B cell (primary cell): ENCODE data around the gene THY1. TPM values are rescaled to one million over a fixed set of nuclear protein-coding genes. Genes with fewer than 3 reads are reported as not detected.

ENCODE experiments used
- ATAC-seq: fragments of 200-7000 bp; cut with Tn5 transposase; one replicate; pipeline ENCODE4 v1.10.0; 2021; ENCODE audit warnings: low read depth, mild to moderate bottlenecking, moderate number of reproducible peaks, moderate library complexity
- CTCF ChIA-PET: fragments of 350-600 bp; sonication (Branson Sonifier 250); formaldehyde crosslinking; loops from one replicate; lab custom pipeline; 2021; ENCODE audit warnings: antibody characterized with exemption, inconsistent platforms; lab: Charles Lee
- POLR2A ChIA-PET: fragments of 350-600 bp; sonication (Branson Sonifier 250); formaldehyde crosslinking; loops from one replicate; lab custom pipeline; 2021; ENCODE audit warnings: antibody characterized with exemption; lab: Charles Lee
- DNase-seq: peaks from one replicate; pipeline ENCODE4 v3.0.0; 2013
- H2AFZ ChIP-seq: 2 replicates; pipeline ENCODE4 v1.6.1; 2012; ENCODE audit warnings: mild to moderate bottlenecking, low read depth, low read length; ENCODE audit not compliant: insufficient read depth, poor library complexity, severe bottlenecking
- H3K27ac ChIP-seq, 2 donors: 1 replicate in 1 of 2; 2 replicates in 1 of 2; pipeline ENCODE4 v1.5.1; 2012 to 2013; ENCODE audit warnings: low read length in 2 of 2, mild to moderate bottlenecking in 2 of 2, moderate library complexity in 1 of 2
- H3K27me3 ChIP-seq, 4 experiments: fragments of 200-600 bp in 1 of 4; sonication (generic) in 1 of 4; replicated peaks in 1 of 4; 1 replicate in 2 of 4; 2 replicates in 2 of 4; pipeline versions ENCODE4 v1.6.1 to v1.7.0; 2013 to 2016; ENCODE audit warnings: low read length in 3 of 4, mild to moderate bottlenecking in 2 of 4, mixed read lengths in 1 of 4, moderate library complexity in 1 of 4; ENCODE audit not compliant: insufficient read depth in 4 of 4, control insufficient read depth in 3 of 4; ENCODE audit errors: control extremely low read depth in 1 of 4
- H3K36me3 ChIP-seq, 2 experiments: replicated peaks in 1 of 2; 1 replicate in 1 of 2; 2 replicates in 1 of 2; pipeline versions ENCODE4 v1.6.1 to v1.7.1; 2013; ENCODE audit warnings: low read length in 1 of 2; ENCODE audit not compliant: insufficient read depth in 2 of 2, control insufficient read depth in 1 of 2; ENCODE audit errors: control extremely low read depth in 1 of 2, extremely low read depth in 1 of 2
- H3K4me1 ChIP-seq, 2 donors: fragments of 200-600 bp in 1 of 2; sonication (generic) in 1 of 2; 1 replicate in 1 of 2; 2 replicates in 1 of 2; pipeline versions ENCODE4 v1.5.1 to v1.6.1; 2013 to 2017; ENCODE audit warnings: low read length in 2 of 2; ENCODE audit not compliant: control insufficient read depth in 2 of 2, insufficient read depth in 2 of 2
- H3K4me2 ChIP-seq: replicated peaks from 2 replicates; pipeline ENCODE3; 2012; ENCODE audit warnings: mild to moderate bottlenecking, low read depth, low read length; ENCODE audit not compliant: poor library complexity, severe bottlenecking
- H3K4me3 ChIP-seq, 5 experiments: fragments of 200-600 bp in 1 of 5; sonication (generic) in 1 of 5; 1 replicate in 3 of 5; 2 replicates in 2 of 5; pipeline versions ENCODE4 v1.5.1 to v1.7.0; 2011 to 2016; ENCODE audit warnings: low read length in 4 of 5, mild to moderate bottlenecking in 4 of 5, low read depth in 2 of 5, control low read depth in 1 of 5, moderate library complexity in 1 of 5; ENCODE audit not compliant: insufficient read depth in 1 of 5; ENCODE audit errors: control extremely low read depth in 1 of 5, extremely low read depth in 1 of 5
- H3K79me2 ChIP-seq: fragments of 200-600 bp; sonication (generic); one replicate; pipeline ENCODE4 v1.6.0; 2016; ENCODE audit warnings: low read length; ENCODE audit not compliant: control insufficient read depth, insufficient read depth
- H3K9ac ChIP-seq: fragments of 200-600 bp; sonication (generic); 2 replicates; pipeline ENCODE4 v1.6.1; 2017; ENCODE audit warnings: mild to moderate bottlenecking, low read length, moderate library complexity
- H3K9me3 ChIP-seq, 3 donors: one replicate each; pipeline versions ENCODE4 v1.6.1 to v1.7.1; 2013; ENCODE audit warnings: low read length in 2 of 3; ENCODE audit not compliant: control insufficient read depth in 2 of 3, insufficient read depth in 1 of 3; ENCODE audit errors: control extremely low read depth in 1 of 3
- H4K20me1 ChIP-seq: 2 replicates; pipeline ENCODE4 v1.6.0; 2012; ENCODE audit warnings: mild to moderate bottlenecking, low read length; ENCODE audit not compliant: insufficient read depth, control insufficient read depth, poor library complexity, severe bottlenecking
- H3K27ac Mint-ChIP-seq: one replicate; pipeline ENCODE4 v1.8.0; 2021; ENCODE audit warnings: mixed read lengths
- H3K27me3 Mint-ChIP-seq: one replicate; pipeline ENCODE4 v1.8.0; 2021; ENCODE audit warnings: mixed read lengths
- H3K4me1 Mint-ChIP-seq: one replicate; pipeline ENCODE4 v1.8.0; 2021; ENCODE audit warnings: mixed read lengths
- H3K4me3 Mint-ChIP-seq: one replicate; pipeline ENCODE4 v1.8.0; 2021; ENCODE audit warnings: mixed read lengths
- H3K9me3 Mint-ChIP-seq: one replicate; pipeline ENCODE4 v1.8.0; 2022; ENCODE audit warnings: mixed read lengths; ENCODE audit not compliant: insufficient read depth
- EZH2 ChIP-seq: IDR thresholded peaks from 2 replicates; pipeline ENCODE4 v1.6.1; 2012; ENCODE audit warnings: borderline replicate concordance, low read depth, mild to moderate bottlenecking, moderate library complexity, low read length; ENCODE audit not compliant: insufficient read depth, poor library complexity, severe bottlenecking
- WGBS: methylation state at CpG from one replicate; pipeline ENCODE4 v1.1.5; 2013; ENCODE audit warnings: missing lambda C conversion rate; ENCODE audit not compliant: insufficient coverage; 5-methylcytosine and 5-hydroxymethylcytosine counted together
- intact Hi-C: fragments of 100-400 bp; cut with micrococcal nuclease; formaldehyde crosslinking; loops from one replicate; pipeline ENCODE4 v1.10.0; 2022
- polyA plus RNA-seq: library from polyadenylated mRNA; depleted of rRNA; stranded (reverse); fragments of >200 nt; gene quantifications from 2 replicates; pipeline ENCODE4 v1.2.3, GENCODE V29; 2012
- total RNA-seq, 2 donors: library from RNA; stranded (reverse); fragments of 120-200 nt in 1 of 2; gene quantifications; 1 replicate in 1 of 2; 2 replicates in 1 of 2; pipeline versions ENCODE4 v1.2.3 to v1.2.4, GENCODE V29; 2013 to 2022
- TF ChIP-seq, protein P1 (sequence below): fragments of 200-600 bp; IDR thresholded peaks from one replicate; pipeline ENCODE4 v1.8.0; 2022; ENCODE audit warnings: antibody characterized with exemption, mild to moderate bottlenecking

The THY1 gene
- total and polyA plus RNA-seq, 2 donors (not counting 1 experiment from before 2014, with no cell fraction given): not detected

DNA sequence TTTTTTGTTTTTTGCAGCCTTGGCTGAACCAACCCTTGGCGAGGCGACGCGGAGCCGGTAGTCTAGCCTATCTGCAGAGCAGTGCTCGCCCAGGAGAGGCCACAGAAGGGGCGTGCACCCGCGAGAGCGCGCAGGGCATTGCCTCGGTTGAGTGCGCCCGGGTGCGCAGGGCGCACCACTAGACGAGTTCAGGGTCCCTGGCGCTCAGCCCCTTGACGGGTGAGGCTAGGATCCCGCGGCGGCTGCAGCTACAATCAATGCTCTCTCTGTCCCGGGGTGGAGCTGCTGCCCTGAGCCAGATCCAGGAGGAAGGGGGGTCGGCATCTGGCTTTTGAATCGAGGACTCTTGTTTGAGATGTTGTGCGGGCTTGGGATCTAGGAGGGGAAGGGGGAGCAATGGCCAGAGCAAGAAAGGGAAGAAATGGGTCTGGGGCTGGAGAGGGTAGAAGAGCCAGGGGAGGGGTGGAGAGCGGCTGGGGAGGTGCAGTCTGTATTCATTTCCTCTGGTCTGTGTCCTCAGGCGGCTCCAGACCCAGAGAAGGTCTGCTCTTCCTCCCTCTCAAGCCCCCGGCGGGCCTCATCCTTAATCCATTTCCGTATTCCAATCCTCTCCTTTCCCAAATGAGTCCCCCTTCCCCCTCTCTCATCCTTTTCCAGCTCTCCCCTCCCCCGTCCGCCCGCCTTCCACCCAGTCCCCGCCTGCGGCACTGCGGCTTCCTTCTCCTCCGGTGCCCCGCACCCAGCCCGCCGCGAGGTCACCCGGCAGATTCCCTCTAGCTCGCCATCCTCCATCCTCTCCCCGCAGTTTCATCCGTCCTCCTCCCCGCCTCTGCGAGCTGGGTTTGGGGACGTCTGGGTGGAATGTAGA is 797 bp downstream of the THY1 start:
- Mint-ChIP-seq H3K27me3 (peaks cover 73% of the 10 kb centered on the region), H3K4me1 (peaks cover 16% of the 10 kb centered on the region), H3K9me3 (no peaks in the 10 kb centered on the region), H3K4me3 (peak overlapping the region; percentile 27), H3K27ac (no peak overlapping the region)
- 3% methylated on average over 49 of the region's 49 CpGs for WGBS
- Histone ChIP-seq H3K4me2 (peak overlapping the region; percentile 60), H3K27me3 (peaks cover 0 to 39% (median 21%) of the 10 kb centered on the region in 4 experiments), H3K79me2 (no peaks in the 10 kb centered on the region), H3K4me1 (peaks cover 17 to 18% of the 10 kb centered on the region in 2 donors), H3K9ac (no peak overlapping the region), H3K9me3 (peaks cover 0 to 10% (median 0%) of the 10 kb centered on the region in 3 donors), H3K36me3 (no peaks in the 10 kb centered on the region), H3K27ac (no peak overlapping the region), H2AFZ (peak overlapping the region; percentile 42), H4K20me1 (no peaks in the 10 kb centered on the region), H3K4me3 (no peak overlapping the region)
- POLR2A ChIA-PET: no interaction called here
- no peak for DNase-seq
- TF ChIP-seq EZH2: no peak
- TF ChIP-seq, protein P1, sequence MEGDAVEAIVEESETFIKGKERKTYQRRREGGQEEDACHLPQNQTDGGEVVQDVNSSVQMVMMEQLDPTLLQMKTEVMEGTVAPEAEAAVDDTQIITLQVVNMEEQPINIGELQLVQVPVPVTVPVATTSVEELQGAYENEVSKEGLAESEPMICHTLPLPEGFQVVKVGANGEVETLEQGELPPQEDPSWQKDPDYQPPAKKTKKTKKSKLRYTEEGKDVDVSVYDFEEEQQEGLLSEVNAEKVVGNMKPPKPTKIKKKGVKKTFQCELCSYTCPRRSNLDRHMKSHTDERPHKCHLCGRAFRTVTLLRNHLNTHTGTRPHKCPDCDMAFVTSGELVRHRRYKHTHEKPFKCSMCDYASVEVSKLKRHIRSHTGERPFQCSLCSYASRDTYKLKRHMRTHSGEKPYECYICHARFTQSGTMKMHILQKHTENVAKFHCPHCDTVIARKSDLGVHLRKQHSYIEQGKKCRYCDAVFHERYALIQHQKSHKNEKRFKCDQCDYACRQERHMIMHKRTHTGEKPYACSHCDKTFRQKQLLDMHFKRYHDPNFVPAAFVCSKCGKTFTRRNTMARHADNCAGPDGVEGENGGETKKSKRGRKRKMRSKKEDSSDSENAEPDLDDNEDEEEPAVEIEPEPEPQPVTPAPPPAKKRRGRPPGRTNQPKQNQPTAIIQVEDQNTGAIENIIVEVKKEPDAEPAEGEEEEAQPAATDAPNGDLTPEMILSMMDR: no peak
- CTCF ChIA-PET: no interaction called here
- ATAC-seq: no peak
- intact Hi-C loops: no loop called here

DNA sequence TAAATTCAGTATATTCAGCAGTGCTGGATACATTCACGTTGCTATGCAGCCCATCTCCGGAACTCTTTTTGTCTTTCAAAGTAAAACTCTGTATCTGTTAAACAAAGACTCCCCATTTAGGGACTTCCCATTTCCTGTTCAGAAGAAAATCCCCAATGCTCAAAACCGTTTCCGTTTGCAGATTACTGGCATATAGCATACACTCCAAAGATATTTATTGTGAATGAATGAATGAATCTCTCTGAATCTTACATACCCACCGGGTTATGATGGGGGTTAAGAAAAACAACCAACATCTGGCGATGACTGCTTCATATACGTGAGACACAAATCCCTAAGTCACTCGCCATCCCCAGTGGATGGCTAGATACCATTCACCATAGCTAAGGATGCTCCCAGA is 1.6 kb downstream of the THY1 start:
- H3K4me3 ChIP-seq: no peak overlapping the region
- H3K27ac Mint-ChIP-seq: no peak overlapping the region
- ChIA-PET POLR2A (no interaction called here), CTCF (no interaction called here)
- TF ChIP-seq, protein P1: no peak
- no peak for TF ChIP-seq EZH2
- peaks cover 16% of the 10 kb centered on the region for H3K4me1 Mint-ChIP-seq
- no peak overlapping the region for H3K9ac ChIP-seq
- WGBS: 79% methylated on average over 2 of the region's 8 CpGs
- intact Hi-C loops: no loop called here
- no peaks in the 10 kb centered on the region for H3K36me3 ChIP-seq
- peaks cover 0 to 10% (median 0%) of the 10 kb centered on the region in 3 donors for H3K9me3 ChIP-seq
- H3K4me2 ChIP-seq: no peak overlapping the region
- no peaks in the 10 kb centered on the region for H3K79me2 ChIP-seq
- H3K27me3 ChIP-seq: peaks cover 0 to 38% (median 21%) of the 10 kb centered on the region in 4 experiments
- no peaks in the 10 kb centered on the region for H4K20me1 ChIP-seq
- H3K4me3 Mint-ChIP-seq: no peak overlapping the region
- H2AFZ ChIP-seq: no peak overlapping the region
- H3K27ac ChIP-seq: no peak overlapping the region
- ATAC-seq (no peak), DNase-seq (no peak)
- H3K27me3 Mint-ChIP-seq: peaks cover 70% of the 10 kb centered on the region
- H3K4me1 ChIP-seq: peaks cover 17 to 18% of the 10 kb centered on the region in 2 donors
- no peaks in the 10 kb centered on the region for H3K9me3 Mint-ChIP-seq
